ENCODE data around the gene ZC3H13.

Gene ZC3H13

DNA sequence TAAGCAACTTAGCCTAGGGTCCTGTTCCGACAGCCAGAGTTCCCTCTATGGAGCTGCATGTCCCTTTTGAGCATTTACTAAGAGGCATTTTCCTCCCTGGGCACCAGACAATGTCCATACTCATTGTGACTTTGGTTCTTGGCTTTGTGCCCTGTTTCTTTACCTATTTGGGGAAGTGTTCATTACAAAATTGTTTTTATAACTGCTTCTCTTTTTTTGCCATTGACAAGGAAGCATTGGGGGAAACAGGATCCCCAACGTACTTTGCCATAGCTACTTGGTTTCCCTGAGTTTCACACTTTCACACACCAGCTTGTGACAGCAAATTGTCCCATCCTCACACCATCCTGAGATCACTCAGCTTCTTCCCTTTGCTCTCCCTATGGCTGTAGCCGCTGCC is 119.9 kb downstream of the ZC3H13 start:
- DNase-seq: no peak

DNA sequence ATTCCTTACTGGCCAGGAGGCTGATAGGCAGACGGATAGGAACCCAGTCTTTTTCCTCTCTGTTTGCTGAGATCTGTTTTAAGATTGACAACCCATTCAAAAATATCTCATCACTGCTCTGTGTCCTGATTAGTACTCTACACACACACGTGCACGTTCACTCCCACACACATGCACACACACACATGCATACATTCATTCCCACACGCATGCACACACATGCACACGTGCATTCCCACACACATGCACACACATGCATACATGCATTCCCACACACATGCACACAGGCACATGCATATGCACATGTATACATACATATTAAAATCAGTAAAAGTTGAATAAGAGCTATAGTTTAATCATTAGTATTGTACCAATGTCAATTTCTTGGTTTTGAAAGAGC is 120.4 kb downstream of the ZC3H13 start:
- no peak for DNase-seq

DNA sequence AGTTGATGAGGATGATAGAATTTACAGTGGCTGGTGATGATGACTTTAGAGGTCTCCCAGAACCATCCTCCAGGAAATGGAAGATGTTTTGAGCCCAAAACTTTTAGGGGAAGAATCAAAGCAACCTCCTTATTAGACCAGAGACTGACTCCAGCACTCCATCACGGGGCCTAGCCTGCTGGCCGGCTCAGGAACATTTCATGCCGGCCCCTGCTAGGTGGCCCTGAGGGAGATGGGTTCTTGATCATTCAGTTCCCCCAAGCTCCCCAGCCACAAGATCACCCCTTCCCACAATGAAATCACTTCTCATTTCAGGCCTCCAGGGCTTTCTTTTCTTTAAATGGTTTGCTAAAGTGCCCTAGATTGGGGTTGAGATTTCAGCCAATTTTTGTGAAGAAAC is 121.3 kb downstream of the ZC3H13 start:
- no peak for DNase-seq

DNA sequence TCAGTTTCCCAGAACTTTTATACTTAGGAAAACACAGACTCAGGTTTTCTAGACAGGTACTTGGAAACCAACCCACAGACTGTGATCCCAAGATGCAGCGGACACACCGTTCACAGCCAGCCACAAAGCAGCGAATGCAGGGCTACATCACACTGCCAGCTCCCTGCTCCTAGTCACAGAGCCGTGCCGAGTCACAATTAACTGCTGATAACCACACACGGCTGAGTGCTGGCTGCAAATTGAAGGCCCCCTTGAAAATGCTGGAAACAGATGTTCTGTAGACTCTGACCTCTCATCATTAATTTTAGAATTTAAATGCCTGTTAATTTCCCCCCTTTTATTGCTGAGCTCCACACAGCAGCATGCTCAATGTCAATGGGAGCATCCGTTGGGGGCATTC is 122.4 kb downstream of the ZC3H13 start:
- DNase-seq: no peak

DNA sequence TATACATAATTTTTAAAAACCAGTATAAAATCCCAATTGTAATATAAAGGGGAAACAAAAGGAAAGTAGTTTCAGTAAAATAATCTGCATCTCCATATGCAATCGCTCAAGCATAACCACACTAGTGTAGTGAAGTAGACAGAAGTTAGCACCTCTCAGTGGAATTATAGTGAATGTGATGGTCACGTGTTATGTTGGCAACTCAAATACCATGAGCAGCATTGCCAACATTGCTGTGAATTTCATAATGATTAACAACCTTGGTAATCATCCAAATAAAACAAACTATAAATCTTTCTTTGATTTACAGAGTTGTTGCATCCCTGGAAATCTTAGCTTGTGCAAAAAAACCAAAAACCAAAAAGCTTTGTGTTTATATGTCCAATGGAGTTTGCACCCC is 123.7 kb downstream of the ZC3H13 start:
- peak; percentile 14 for DNase-seq

DNA sequence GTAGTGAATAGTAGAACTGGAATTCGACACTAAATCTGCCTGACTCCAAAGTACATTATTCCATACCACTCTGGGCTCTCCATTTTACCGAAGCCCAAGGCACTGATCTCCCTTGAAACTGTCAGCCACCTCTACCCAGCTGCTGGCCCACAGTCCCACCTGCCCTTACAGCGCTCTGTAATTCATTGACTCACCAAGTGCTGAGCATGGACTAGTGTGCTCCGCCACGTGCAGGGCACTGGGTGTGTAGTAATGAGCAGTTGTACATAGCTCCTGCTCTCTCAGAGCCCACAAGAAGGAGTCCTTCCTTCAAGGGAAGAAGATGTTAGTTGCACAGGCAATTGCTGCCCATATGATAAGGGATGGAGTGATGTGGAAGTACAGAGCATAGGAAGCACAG is 124.4 kb downstream of the ZC3H13 start:
- no peak for DNase-seq

DNA sequence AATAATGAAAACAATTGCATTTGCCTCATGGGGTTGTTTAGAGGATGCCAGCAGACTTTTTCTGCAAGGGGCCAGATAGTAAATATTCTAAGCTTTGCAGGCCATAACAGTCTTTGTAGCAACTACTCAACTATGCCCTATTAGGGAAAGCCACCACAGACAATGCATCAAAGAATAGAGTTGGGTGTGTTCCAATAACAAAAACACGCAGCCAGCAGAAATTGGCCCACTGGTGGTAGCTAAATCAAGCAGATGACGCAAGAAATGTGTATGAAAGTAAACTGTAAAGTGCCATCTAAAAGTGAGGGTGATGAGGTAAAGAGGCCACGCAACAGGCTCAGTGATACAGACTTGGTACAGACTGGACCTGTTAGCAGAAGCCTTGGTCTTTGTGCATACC is 125.8 kb downstream of the ZC3H13 start:
- DNase-seq: no peak

DNA sequence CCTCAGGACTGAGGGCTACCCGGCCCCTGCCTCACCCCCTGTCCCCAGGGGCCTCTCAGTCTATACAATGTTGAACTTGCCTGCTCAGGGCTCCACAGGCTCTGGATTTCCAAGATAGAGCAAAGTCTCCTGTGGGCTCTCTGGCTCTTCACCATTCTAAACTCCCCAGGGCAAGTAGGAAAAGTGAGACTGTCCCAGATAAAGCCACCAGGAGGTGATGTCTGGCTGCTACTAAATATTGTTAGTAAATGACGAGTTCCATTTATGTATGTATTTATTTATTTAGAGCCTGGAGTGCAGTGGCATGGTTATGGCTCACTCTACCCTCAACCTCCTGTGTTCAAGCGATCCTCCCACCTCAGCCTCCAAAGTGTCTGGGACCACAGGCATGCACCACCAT is 127.4 kb downstream of the ZC3H13 start:
- no peak for DNase-seq

DNA sequence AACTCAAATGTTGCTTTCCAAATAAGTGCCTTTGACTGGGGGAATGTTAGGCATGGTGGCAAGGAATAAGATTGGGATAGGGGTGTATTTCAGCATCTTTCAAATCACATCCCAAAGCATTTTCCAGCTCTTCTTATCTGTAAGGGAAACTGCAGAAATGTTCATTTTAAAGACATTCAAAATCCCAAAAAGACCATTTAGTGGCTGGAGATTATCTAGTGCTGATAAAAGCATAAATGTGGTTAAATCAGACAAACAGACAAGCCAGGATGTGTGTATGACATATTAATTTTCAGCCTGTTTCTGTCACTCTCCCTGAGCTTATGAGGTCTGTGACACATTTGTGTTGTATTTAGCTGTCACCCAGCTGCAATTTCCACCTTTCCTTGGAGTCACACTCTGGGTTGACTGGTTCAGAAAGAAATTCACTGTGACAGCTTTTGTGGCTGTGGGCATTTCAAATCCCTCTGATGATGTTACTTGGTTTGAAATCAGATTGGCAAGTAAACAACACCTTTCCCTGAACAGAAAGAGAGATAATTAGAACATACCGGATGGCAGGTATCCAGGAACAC is 131.3 kb downstream of the ZC3H13 start:
- no peak for DNase-seq

DNA sequence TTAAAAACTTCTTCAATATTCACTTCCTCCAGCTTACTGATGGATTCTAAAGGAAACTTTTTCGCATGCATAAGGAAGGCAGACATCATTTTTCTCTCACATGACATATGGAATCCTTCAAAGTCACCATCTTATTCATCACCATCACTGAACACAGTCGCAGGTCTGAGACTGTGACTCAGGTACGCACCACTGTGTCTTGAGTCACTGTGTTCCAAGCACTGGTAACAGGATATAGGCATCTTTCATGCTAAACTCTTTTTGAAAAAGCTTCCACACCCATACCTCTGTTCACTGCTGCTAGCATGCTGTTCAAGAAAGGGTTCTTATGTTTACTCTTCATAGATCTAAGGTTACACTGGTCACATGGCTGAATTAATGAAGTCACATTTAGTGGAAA is 133.9 kb downstream of the ZC3H13 start:
- no peak for DNase-seq

DNA sequence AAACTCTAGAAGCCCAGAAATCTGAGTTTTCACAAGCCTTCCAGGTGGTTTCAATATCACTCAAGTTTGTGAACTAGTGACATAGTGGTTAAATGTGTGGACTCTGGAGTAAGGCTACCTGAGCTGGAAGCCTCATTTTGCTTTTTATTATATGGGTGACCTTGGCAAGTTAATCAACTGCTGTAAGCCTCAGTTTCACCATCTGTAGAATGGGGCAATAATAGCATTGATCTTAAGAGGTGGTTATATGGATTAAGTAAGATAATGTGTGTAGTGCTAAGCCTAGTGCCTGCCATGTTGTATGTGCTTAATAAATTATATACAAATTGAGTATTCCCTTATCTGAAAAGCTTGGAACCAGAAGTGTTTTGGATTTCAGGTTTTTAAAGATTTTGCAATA is 135.5 kb downstream of the ZC3H13 start:
- DNase-seq: no peak

DNA sequence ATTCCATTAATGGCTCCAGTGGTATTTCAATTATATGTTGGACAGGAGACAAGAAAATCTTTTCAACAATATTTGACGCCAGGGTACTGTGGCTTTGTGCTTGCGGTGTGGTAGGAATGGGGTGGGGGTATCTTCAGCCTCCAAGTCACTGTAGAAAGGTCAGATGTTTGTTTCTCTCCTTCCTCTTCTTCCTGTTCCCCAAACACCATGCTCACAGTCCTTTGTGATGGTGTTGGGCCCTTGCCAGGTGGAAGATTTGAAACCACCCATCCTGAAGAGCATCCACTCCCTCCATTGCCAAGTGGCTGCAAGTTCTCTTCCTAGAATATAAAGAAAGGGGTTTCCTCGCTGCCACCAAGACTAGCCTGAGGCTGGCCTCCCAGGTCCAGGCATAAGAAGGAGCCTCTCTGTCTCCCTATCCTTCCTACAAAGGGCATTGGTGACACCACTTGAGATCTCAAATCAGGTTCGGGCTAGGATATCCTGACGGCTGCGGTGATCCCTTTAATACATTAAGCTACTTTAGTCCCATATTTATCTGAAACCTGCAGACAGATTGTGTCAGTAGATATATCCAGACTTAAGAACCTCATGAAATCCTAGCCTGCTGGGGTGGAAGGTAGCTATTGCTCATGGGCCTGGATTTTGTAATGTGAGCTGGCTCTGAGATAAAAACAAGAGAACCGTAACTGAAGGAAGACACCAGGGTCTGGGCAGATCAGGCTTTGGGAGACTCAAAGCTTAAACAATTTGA is 136.7 kb downstream of the ZC3H13 start:
- DNase-seq: no peak

DNA sequence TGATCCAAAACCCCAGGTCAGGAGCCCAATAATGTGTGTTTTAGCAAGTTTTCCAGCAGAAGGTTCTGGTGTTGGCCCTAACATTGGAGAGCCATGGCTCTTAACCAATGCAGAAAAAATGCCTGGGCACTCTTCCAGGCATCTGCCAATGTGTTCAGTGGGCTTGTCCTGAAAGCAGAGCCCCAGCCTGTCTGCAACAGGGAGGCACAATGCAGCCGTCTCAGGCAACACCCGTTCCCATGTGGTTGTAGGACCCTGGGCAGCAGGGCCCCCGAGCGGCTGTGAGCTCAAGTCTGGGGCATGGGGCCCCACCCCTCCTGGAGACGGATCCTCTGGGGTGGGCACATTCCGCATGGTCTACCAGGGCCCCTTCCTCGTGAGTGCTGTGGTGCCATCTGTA is 142.9 kb downstream of the ZC3H13 start:
- no peak for DNase-seq

DNA sequence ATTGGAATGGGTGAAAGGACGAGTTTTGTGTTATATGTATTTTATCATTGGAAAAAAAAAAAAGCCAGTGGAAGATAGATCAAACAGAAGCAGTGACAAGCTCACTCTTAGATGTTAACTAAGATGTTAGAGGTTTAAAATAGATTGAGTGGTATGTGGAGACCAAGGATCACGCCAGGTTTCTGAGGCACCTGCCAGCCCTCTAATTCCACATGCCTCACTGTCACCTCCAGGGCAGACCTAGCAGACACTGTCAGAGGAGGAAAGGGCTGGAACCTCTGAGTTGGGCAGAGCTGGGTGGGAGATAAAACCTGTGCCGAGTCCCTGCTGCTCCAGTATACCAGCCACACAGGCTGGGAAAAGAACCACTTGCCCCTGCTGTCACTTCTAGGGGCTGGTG is 143.5 kb downstream of the ZC3H13 start:
- no peak for DNase-seq

DNA sequence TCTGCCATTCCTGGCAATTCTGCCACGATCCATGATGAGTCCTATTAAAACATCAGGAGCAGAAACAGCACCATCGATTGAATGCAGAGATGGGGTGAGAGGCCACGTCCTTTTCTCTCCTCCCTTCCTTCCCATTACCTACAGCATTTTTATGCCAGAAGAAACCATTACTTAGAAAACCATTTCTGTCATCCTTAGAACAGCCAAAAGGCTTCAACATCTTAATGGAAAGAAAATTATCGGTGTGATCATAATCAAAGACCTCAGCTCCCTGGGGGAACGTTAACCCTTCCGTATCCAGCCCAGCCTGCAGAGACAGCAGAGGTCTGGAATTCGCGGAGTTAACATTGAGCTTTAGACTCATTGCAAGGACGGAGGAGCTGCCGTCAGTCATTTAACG is 145.0 kb downstream of the ZC3H13 start:
- DNase-seq: no peak
